Endothelial cell of umbilical vein (primary cell): ENCODE data around the gene KAZN.

Source experiments
- CTCF ChIP-seq, 2 donors: IDR thresholded peaks; 1 replicate in 1 of 2; 2 replicates in 1 of 2; pipeline ENCODE4 v1.5.1; 2011; ENCODE audit warnings: low read length in 2 of 2, mild to moderate bottlenecking in 2 of 2, moderate library complexity in 2 of 2, control low read depth in 1 of 2, inconsistent platforms in 1 of 2, low read depth in 1 of 2; ENCODE audit not compliant: insufficient read depth in 1 of 2; ENCODE audit errors: extremely low read depth in 1 of 2
- JUN ChIP-seq: IDR thresholded peaks from 2 replicates; pipeline ENCODE4 v1.6.1; 2011; ENCODE audit warnings: borderline replicate concordance, low read depth; ENCODE audit not compliant: insufficient read length, insufficient read depth

- TF ChIP-seq JUN, result no peak
- no peak for TF ChIP-seq CTCF (IDR thresholded peaks at IDR 0.05; ENCODE audit: extremely low read depth in 1 of 2, insufficient read depth in 1 of 2, low read depth in 1 of 2, low read length in 2 of 2)
Measured at GRCh38 chr1:14994841-14995437, 396.5 kb downstream of the KAZN start.
